SK-N-SH (cell line): Measurements from ENCODE around the gene GLIS1.

Experiments used
- CTCF ChIP-seq: fragments of 200-600 bp; sonication (generic); IDR thresholded peaks from 2 replicates; pipeline ENCODE4 v1.6.1; 2017; ENCODE audit warnings: antibody characterized with exemption, mild to moderate bottlenecking, moderate library complexity
- FOXM1 ChIP-seq: IDR thresholded peaks from 2 replicates; pipeline ENCODE4 v1.4.0; 2012; ENCODE audit warnings: low read depth, mild to moderate bottlenecking
- GABPA ChIP-seq: IDR thresholded peaks from 2 replicates; pipeline ENCODE4 v1.4.0; 2012; ENCODE audit warnings: low read depth, mild to moderate bottlenecking
- POLR2AphosphoS5 ChIP-seq: IDR thresholded peaks from 2 replicates; pipeline ENCODE4 v1.6.1; 2012; ENCODE audit warnings: low read depth, low read length
- RAD21 ChIP-seq: IDR thresholded peaks from 2 replicates; pipeline ENCODE4 v1.6.1; 2012; ENCODE audit warnings: mild to moderate bottlenecking, low read length
- RCOR1 ChIP-seq: fragments of 150-350 bp; IDR thresholded peaks from 2 replicates; pipeline ENCODE4 v1.6.1; 2017; ENCODE audit warnings: antibody characterized with exemption, low read length
- REST ChIP-seq: IDR thresholded peaks from 2 replicates; pipeline ENCODE4 v1.6.1; 2012; ENCODE audit warnings: mild to moderate bottlenecking, low read depth, low read length, moderate library complexity

- TF ChIP-seq CTCF = no peak
- no peak for TF ChIP-seq POLR2AphosphoS5
- TF ChIP-seq RCOR1 = no peak
- TF ChIP-seq REST = no peak
- TF ChIP-seq RAD21 = no peak
- TF ChIP-seq FOXM1 = no peak
- TF ChIP-seq GABPA = no peak
Observed at GRCh38 chr1:53574621-53575020, 164.3 kb downstream of the GLIS1 start.
